H9 (cell line): ENCODE measurements around the gene DBH. TPM values are rescaled to one million over a fixed set of nuclear protein-coding genes. Genes with fewer than 3 reads are reported as not detected.

Experiments
- DNase-seq: peaks from one replicate; pipeline ENCODE4 v3.0.0-alpha.2; 2017
- H2AFZ ChIP-seq: one replicate; pipeline ENCODE4 v1.6.1; 2013; ENCODE audit warnings: mild to moderate bottlenecking, low read length, control low read depth, moderate library complexity
- H2AK5ac ChIP-seq: 2 replicates; pipeline ENCODE4 v1.6.1; 2013; ENCODE audit warnings: low read length, control low read depth, mixed read lengths; ENCODE audit not compliant: insufficient read length
- H2BK120ac ChIP-seq: one replicate; pipeline ENCODE4 v1.6.1; 2013; ENCODE audit warnings: low read depth, mild to moderate bottlenecking, low read length, control low read depth, inconsistent platforms; ENCODE audit not compliant: poor library complexity, severe bottlenecking
- H2BK12ac ChIP-seq: 2 replicates; pipeline ENCODE4 v1.6.1; 2013; ENCODE audit warnings: low read length, control low read depth, mixed read lengths, low read depth; ENCODE audit not compliant: insufficient read length
- H2BK15ac ChIP-seq: 2 replicates; pipeline ENCODE4 v1.6.1; 2013; ENCODE audit warnings: low read depth, low read length, control low read depth
- H2BK20ac ChIP-seq: one replicate; pipeline ENCODE4 v1.6.1; 2013; ENCODE audit warnings: low read depth, mild to moderate bottlenecking, low read length, control low read depth, inconsistent platforms; ENCODE audit not compliant: poor library complexity, severe bottlenecking
- H2BK5ac ChIP-seq: 2 replicates; pipeline ENCODE4 v1.6.1; 2013; ENCODE audit warnings: low read length, control low read depth, mixed read lengths; ENCODE audit not compliant: insufficient read length
- H3K14ac ChIP-seq: 2 replicates; pipeline ENCODE4 v1.6.1; 2013; ENCODE audit warnings: low read length, control low read depth; ENCODE audit not compliant: insufficient read depth
- H3K18ac ChIP-seq: 2 replicates; pipeline ENCODE4 v1.6.1; 2013; ENCODE audit warnings: low read depth, mild to moderate bottlenecking, mixed read lengths, low read length, control low read depth; ENCODE audit not compliant: insufficient read length
- H3K23ac ChIP-seq: 2 replicates; pipeline ENCODE4 v1.6.1; 2013; ENCODE audit warnings: low read length, control low read depth, mixed read lengths, low read depth; ENCODE audit not compliant: insufficient read length
- H3K23me2 ChIP-seq: 2 replicates; pipeline ENCODE4 v1.6.1; 2013; ENCODE audit warnings: low read depth, mild to moderate bottlenecking, mixed read lengths, low read length, control low read depth; ENCODE audit not compliant: insufficient read length, poor library complexity, severe bottlenecking
- H3K27ac ChIP-seq: 2 replicates; pipeline ENCODE4 v1.5.1; 2013; ENCODE audit warnings: low read length, control low read depth, mixed read lengths, low read depth; ENCODE audit not compliant: insufficient read length
- H3K27me3 ChIP-seq: 2 replicates; pipeline ENCODE4 v1.6.1; 2013; ENCODE audit warnings: low read length, control low read depth, inconsistent platforms; ENCODE audit not compliant: insufficient read depth
- H3K4ac ChIP-seq: 2 replicates; pipeline ENCODE4 v1.6.1; 2013; ENCODE audit warnings: low read depth, mild to moderate bottlenecking, control low read depth, inconsistent platforms, low read length, moderate library complexity
- H3K4me1 ChIP-seq: 2 replicates; pipeline ENCODE4 v1.6.1; 2013; ENCODE audit warnings: low read length, control low read depth, inconsistent platforms; ENCODE audit not compliant: insufficient read depth
- H3K4me2 ChIP-seq: 2 replicates; pipeline ENCODE4 v1.6.1; 2013; ENCODE audit warnings: low read length, control low read depth, mixed read lengths; ENCODE audit not compliant: insufficient read length, insufficient read depth
- H3K56ac ChIP-seq: 2 replicates; pipeline ENCODE4 v1.6.1; 2013; ENCODE audit warnings: low read depth, mild to moderate bottlenecking, mixed read lengths, low read length, control low read depth; ENCODE audit not compliant: insufficient read length
- H3K79me1 ChIP-seq: 2 replicates; pipeline ENCODE4 v1.6.1; 2013; ENCODE audit warnings: low read depth, mild to moderate bottlenecking, moderate library complexity, low read length, control low read depth, inconsistent platforms; ENCODE audit not compliant: insufficient read depth, poor library complexity, severe bottlenecking
- H3K79me2 ChIP-seq: 2 replicates; pipeline ENCODE4 v1.6.1; 2013; ENCODE audit warnings: low read length, control low read depth, inconsistent platforms; ENCODE audit not compliant: insufficient read depth
- H3K9ac ChIP-seq: 2 replicates; pipeline ENCODE4 v1.6.1; 2013; ENCODE audit warnings: low read length, control low read depth, mixed read lengths; ENCODE audit not compliant: insufficient read length; ENCODE audit errors: extremely low read depth
- H3K9me3 ChIP-seq: one replicate; pipeline ENCODE4 v1.6.1; 2013; ENCODE audit warnings: low read depth, low read length, inconsistent platforms; ENCODE audit not compliant: control insufficient read depth
- H3T11ph ChIP-seq: one replicate; pipeline ENCODE4 v1.6.1; 2013; ENCODE audit warnings: mild to moderate bottlenecking, low read length, control low read depth, inconsistent platforms
- H4K20me1 ChIP-seq: one replicate; pipeline ENCODE4 v1.6.1; 2013; ENCODE audit not compliant: control insufficient read depth, insufficient read length, insufficient read depth
- H4K5ac ChIP-seq: 2 replicates; pipeline ENCODE4 v1.6.1; 2013; ENCODE audit warnings: low read depth, mild to moderate bottlenecking, mixed read lengths, low read length, control low read depth; ENCODE audit not compliant: insufficient read length
- H4K8ac ChIP-seq: replicated peaks from 2 replicates; pipeline ENCODE4 v1.6.1; 2013; ENCODE audit warnings: low read length, control low read depth, mixed read lengths, low read depth; ENCODE audit not compliant: insufficient read length
- H4K91ac ChIP-seq: 2 replicates; pipeline ENCODE4 v1.6.1; 2013; ENCODE audit warnings: low read depth, mild to moderate bottlenecking, moderate library complexity, mixed read lengths, low read length, control low read depth; ENCODE audit not compliant: insufficient read length
- H3K27ac Mint-ChIP-seq, 3 experiments: 2 replicates in 2 of 3; 3 replicates in 1 of 3; pipeline ENCODE4 v1.8.0; 2020 to 2021; ENCODE audit warnings: mixed read lengths in 3 of 3, mild to moderate bottlenecking in 1 of 3, moderate library complexity in 1 of 3
- H3K27me3 Mint-ChIP-seq: 2 replicates; pipeline ENCODE4 v1.8.0; 2021; ENCODE audit warnings: low read depth, mild to moderate bottlenecking, moderate library complexity, mixed read lengths
- H3K36me3 Mint-ChIP-seq, 3 experiments: 2 replicates in 2 of 3; 3 replicates in 1 of 3; pipeline ENCODE4 v1.8.0; 2020 to 2021; ENCODE audit warnings: low read depth in 3 of 3, mixed read lengths in 3 of 3; ENCODE audit not compliant: insufficient read depth in 1 of 3
- H3K4me1 Mint-ChIP-seq, 2 experiments: 2 replicates each; pipeline ENCODE4 v1.8.0; 2020; ENCODE audit warnings: mixed read lengths in 2 of 2
- H3K4me3 Mint-ChIP-seq, 2 experiments: 2 replicates in 1 of 2; 3 replicates in 1 of 2; pipeline ENCODE4 v1.8.0; 2020 to 2021; ENCODE audit warnings: mild to moderate bottlenecking in 2 of 2, mixed read lengths in 2 of 2, moderate library complexity in 1 of 2
- H3K9me3 Mint-ChIP-seq, 2 experiments: 2 replicates in 1 of 2; 3 replicates in 1 of 2; pipeline ENCODE4 v1.8.0; 2020; ENCODE audit warnings: mild to moderate bottlenecking in 2 of 2, mixed read lengths in 2 of 2, moderate library complexity in 1 of 2
- WGBS: extraction: QIAGEN DNeasy Blood & Tissue Kit; methylation state at CpG from one replicate; pipeline ENCODE4 v1.1.7; 2013; ENCODE audit warnings: missing lambda C conversion rate, low lambda C conversion rate, mixed read lengths; ENCODE audit not compliant: insufficient read length; ENCODE audit errors: extremely low coverage; 5-methylcytosine and 5-hydroxymethylcytosine counted together
- total RNA-seq: library from RNA; stranded (reverse); gene quantifications from 2 replicates; pipeline ENCODE4 v1.2.1, GENCODE V29; 2021
- TF ChIP-seq, protein P1 (sequence below): fragments of 200-600 bp; sonication (generic); conservative IDR thresholded peaks from 3 replicates; pipeline ENCODE4 v1.8.0; 2021; ENCODE audit warnings: antibody characterized with exemption, mild to moderate bottlenecking

Gene DBH
- total RNA-seq, 1 experiment from 2014 or later: not detected

DNA sequence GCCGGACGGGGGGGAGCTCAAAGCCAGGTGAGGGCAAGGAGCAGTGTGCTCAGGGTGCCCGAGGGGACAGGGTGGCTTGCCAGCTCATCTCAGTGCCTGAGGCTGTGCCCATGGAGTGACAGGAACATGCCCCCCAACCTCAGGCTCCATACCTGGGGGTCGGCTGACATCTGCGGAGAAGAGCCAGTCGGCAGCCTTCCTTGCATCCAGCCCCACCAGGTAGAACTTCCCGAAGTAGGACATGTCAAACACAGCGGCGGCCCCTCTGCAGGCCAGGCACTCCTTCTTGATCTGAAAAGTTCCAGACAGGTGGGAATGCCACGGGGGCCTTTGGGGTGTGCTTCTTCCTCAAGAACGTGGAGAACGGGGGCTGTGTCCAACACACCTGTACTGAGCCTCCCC lies 59.9 kb downstream of the DBH start:
- Histone ChIP-seq H3T11ph (no peak overlapping the region), H3K79me1 (no peaks in the 10 kb centered on the region), H3K27ac (no peak overlapping the region), H3K56ac (no peak overlapping the region), H3K27me3 (no peaks in the 10 kb centered on the region), H4K8ac (no peak overlapping the region), H4K5ac (no peak overlapping the region), H3K14ac (no peak overlapping the region; the same call in 1 of the 2 replicates), H3K23me2 (peaks cover 2% of the 10 kb centered on the region), H4K20me1 (no peaks in the 10 kb centered on the region), H3K4me2 (no peak overlapping the region), H2BK12ac (no peak overlapping the region), H3K18ac (no peak overlapping the region), H2BK15ac (no peak overlapping the region), H3K4ac (no peak overlapping the region), H3K9ac (no peak overlapping the region), H3K4me1 (no peaks in the 10 kb centered on the region), H2AFZ (no peak overlapping the region), H2BK5ac (no peak overlapping the region), H3K9me3 (no peaks in the 10 kb centered on the region), H3K23ac (no peak overlapping the region), H3K79me2 (no peaks in the 10 kb centered on the region), H2AK5ac (no peak overlapping the region), H2BK20ac (no peak overlapping the region), H4K91ac (no peak overlapping the region), H2BK120ac (no peak overlapping the region)
- DNase-seq: no peak
- Mint-ChIP-seq H3K4me1 (peaks cover 3% of the 10 kb centered on the region in 2 experiments; a peak in 2 of 4 replicates), H3K27me3 (no peaks in the 10 kb centered on the region; the same call in 1 of the 2 replicates), H3K36me3 (peaks cover 0 to 2% (median 0%) of the 10 kb centered on the region in 3 experiments; a peak in 2 of 7 replicates), H3K9me3 (no peaks in the 10 kb centered on the region), H3K4me3 (no peak overlapping the region), H3K27ac (no peak overlapping the region; a peak in 1 of 7 replicates)
- TF ChIP-seq, protein P1, sequence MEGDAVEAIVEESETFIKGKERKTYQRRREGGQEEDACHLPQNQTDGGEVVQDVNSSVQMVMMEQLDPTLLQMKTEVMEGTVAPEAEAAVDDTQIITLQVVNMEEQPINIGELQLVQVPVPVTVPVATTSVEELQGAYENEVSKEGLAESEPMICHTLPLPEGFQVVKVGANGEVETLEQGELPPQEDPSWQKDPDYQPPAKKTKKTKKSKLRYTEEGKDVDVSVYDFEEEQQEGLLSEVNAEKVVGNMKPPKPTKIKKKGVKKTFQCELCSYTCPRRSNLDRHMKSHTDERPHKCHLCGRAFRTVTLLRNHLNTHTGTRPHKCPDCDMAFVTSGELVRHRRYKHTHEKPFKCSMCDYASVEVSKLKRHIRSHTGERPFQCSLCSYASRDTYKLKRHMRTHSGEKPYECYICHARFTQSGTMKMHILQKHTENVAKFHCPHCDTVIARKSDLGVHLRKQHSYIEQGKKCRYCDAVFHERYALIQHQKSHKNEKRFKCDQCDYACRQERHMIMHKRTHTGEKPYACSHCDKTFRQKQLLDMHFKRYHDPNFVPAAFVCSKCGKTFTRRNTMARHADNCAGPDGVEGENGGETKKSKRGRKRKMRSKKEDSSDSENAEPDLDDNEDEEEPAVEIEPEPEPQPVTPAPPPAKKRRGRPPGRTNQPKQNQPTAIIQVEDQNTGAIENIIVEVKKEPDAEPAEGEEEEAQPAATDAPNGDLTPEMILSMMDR: no peak
- no CpG with 5 or more reads among the region's 12 CpGs for WGBS
